ENCODE results near the gene DOC2A.

DNA sequence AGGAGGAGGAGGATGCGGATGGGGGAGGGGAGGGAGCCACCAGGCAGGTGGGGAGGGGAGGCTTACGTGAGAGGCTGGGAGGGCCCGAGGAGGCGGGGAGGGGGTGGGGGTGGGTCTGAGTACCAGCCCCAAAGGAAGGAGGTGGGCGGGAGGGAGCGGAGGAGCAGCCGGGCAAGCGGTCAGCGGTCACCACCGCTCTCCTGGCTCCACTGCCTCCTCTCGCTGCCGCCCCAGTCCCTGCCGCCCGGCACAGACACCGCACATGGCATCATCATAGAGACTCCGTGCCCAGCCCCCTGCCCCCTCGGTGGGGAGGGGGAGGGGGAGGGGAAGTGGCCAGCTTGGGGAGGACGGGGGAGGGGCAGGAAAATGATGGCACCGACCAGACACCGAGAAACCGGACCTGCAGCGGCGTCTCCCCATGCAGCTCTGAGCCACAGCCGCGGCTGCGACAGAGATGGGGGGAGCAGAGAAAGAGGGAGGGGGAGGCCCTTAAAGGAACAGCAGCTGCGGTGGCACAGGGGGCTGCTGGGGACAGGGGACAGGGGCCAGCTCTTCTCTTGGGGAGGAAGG lies 20.1 kb upstream of the DOC2A start, which contains the start of gene TLCD3B:
- no peak for TF ChIP-seq ZNF274 (IDR thresholded peaks at IDR 0.05; ENCODE audit: low read depth, low read length)
- TF ChIP-seq YY1 (IDR thresholded peaks at IDR 0.05; ENCODE audit: insufficient read depth, insufficient read length): no peak
